Measurements from ENCODE around the gene SUPT3H. TPM values are rescaled to one million over a fixed set of nuclear protein-coding genes. Genes with fewer than 3 reads are reported as not detected.

SUPT3H gene
- polyA plus RNA-seq, 3 donors, result 22.1 to 24.9 (median 23.0) TPM

- no peak for DNase-seq (ENCODE audit: extremely low read depth in 1 of 11, low read depth in 9 of 11, low spot score in 4 of 11)
Observed at GRCh38 chr6:44854712-44855443, 522.9 kb downstream of the SUPT3H start.

- no peak for DNase-seq (ENCODE audit: extremely low read depth in 1 of 11, low read depth in 9 of 11, low spot score in 4 of 11)
Observed at GRCh38 chr6:44851176-44851575, 526.6 kb downstream of the SUPT3H start.

- no peak for DNase-seq (ENCODE audit: extremely low read depth in 1 of 11, low read depth in 9 of 11, low spot score in 4 of 11)
Observed at GRCh38 chr6:44850312-44850711, 527.4 kb downstream of the SUPT3H start.

GRCh38 chr6:44849806-44850205 lies 527.9 kb downstream of the SUPT3H start:
- DNase-seq (ENCODE audit: extremely low read depth in 1 of 11, low read depth in 9 of 11, low spot score in 4 of 11), result no peak

- DNase-seq (ENCODE audit: extremely low read depth in 1 of 11, low read depth in 9 of 11, low spot score in 4 of 11), result no peak
Observed at GRCh38 chr6:44843734-44844133, 534.0 kb downstream of the SUPT3H start.

- DNase-seq (ENCODE audit: extremely low read depth in 1 of 11, low read depth in 9 of 11, low spot score in 4 of 11), result no peak
Observed at GRCh38 chr6:44842616-44843015, 535.1 kb downstream of the SUPT3H start.

DNA sequence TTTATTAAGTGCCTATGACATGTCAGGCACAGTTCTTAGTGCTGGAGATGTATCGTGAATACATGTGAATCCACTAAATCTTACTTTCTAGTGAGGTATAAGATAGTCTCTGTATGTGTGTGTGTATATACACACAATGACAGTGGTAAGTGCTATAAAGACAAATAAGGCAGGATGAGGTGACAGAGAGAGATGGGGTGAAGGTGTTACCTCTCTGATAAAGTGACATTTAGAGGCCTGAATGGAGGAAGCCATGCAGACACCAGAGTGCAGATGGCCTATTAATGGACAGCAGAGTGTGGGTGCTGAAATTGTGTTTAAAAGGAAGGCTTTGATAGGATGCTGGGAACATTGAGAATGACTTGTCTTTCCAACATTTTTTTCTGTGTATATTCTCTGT lies 535.9 kb downstream of the SUPT3H start:
- no peak for DNase-seq (ENCODE audit: extremely low read depth in 1 of 11, low read depth in 9 of 11, low spot score in 4 of 11)

GRCh38 chr6:44837741-44838140 lies 540.0 kb downstream of the SUPT3H start:
- DNase-seq (ENCODE audit: extremely low read depth in 1 of 11, low read depth in 9 of 11, low spot score in 4 of 11), result no peak

DNA sequence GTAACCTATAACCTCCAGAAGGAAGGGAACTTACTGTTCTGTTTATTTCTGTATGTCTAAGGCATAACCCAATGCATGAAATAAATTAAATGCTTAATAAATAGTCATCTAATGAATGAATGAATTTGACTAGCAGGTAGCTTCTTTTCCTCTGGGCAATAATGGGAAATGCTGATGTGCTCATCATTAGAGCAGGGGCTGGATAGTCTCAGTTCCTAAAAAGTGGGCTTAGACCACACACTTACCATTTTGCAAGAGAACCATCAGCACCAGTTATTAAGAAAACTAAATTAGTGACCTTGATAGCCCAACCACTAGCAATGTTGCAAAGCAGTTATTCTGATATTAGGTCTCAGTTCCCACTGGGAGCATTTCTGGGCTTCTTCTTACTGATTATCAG lies 540.5 kb downstream of the SUPT3H start:
- no peak for DNase-seq (ENCODE audit: extremely low read depth in 1 of 11, low read depth in 9 of 11, low spot score in 4 of 11)

GRCh38 chr6:44833248-44833647 lies 544.5 kb downstream of the SUPT3H start:
- no peak for DNase-seq (ENCODE audit: extremely low read depth in 1 of 11, low read depth in 9 of 11, low spot score in 4 of 11)

DNA sequence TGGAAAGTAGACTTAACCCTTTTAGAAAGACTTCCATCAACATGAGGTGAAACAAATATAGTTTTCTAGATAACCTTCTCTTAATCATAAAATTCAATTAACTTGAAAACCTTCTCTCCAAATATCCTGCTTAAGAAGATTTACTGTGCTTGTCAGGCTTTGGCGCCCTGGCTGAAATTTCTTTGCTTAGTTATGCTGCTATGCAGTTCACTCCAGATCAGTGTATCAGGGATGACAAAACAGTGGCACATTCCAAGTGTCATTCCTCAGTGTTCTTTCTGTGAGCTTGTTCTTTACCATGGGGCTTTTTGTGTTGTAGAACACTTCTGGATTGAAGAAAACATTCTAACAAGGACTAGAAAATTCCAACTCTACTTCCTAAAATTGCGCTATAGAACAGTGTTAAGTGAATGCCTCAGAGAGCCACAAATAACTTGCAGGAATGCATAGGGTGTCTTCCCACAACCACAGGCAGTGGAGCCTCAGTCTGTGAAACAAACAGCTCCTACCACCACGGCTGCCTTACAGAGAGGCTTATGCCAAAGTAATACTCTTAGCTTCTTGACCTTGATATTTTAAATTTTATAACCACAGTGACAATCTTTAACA lies 546.6 kb downstream of the SUPT3H start:
- peak in 4 of 11 donors; percentile 3 to 24 (median 15) for DNase-seq (ENCODE audit: extremely low read depth in 1 of 11, low read depth in 9 of 11, low spot score in 4 of 11)

DNA sequence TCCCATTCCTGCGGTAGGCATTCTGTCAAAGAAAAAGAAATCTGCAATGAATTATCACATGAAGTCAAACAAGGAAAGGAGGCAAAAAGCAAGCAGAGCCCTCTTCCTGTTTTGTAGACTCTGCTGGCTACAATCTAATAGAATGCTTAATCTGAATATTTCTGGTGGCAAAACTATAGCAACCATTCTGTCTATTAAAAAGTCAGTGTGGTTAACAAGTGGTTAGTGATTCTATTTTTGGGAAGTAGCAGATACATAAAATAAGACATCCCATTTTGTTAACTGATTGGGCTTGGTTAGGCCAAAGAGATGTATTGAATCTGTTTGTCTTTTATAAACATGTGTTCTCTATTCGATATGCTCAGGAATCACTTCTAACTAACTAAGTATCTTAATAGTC lies 547.9 kb downstream of the SUPT3H start:
- no peak for DNase-seq (ENCODE audit: extremely low read depth in 1 of 11, low read depth in 9 of 11, low spot score in 4 of 11)

- no peak for DNase-seq (ENCODE audit: extremely low read depth in 1 of 11, low read depth in 9 of 11, low spot score in 4 of 11)
Observed at GRCh38 chr6:44828780-44829179, 549.0 kb downstream of the SUPT3H start.

GRCh38 chr6:44826025-44826676 lies 551.6 kb downstream of the SUPT3H start:
- no peak for DNase-seq (ENCODE audit: extremely low read depth in 1 of 11, low read depth in 9 of 11, low spot score in 4 of 11)

- no peak for DNase-seq (ENCODE audit: extremely low read depth in 1 of 11, low read depth in 9 of 11, low spot score in 4 of 11)
Observed at GRCh38 chr6:44825273-44825672, 552.5 kb downstream of the SUPT3H start.

DNA sequence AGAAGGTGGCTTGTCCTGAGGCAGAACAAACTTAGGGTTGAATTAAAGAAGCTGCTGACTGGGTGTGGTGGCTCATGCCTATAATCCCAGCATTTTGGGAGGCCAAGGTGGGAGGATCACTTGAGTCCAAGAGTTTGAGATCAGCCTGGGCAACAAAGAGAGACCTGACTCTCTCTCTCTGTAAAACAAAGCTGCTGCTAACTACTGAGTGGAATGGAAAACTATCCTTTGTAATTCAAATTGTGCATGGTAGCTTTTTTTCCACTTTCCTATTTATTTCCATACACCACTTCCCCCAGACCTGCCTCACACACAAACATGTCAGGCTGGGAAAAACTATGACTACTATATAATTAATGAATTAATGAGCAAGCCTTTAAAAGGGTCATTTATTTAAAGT lies 553.2 kb downstream of the SUPT3H start:
- no peak for DNase-seq (ENCODE audit: extremely low read depth in 1 of 11, low read depth in 9 of 11, low spot score in 4 of 11)

DNA sequence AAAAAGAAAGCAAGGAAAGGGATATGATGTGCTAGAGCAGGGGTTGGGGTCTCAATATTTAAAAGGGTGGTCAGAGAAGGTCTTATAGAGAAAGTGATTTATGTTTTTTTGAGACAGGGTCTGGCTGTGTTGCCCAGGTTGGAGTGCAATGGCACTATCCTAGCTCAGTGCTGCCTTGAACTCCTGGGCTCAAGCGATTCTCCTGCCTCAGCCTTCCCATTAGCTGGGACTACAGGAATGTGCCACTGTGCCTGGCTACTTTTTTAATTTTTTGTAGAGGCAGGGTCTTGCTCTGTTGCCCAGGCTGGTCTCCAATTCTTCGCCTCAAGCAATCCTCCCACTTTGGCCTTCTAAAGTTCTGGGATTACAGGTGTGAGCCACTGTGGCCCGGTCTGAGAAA lies 557.0 kb downstream of the SUPT3H start:
- no peak for DNase-seq (ENCODE audit: extremely low read depth in 1 of 11, low read depth in 9 of 11, low spot score in 4 of 11)

GRCh38 chr6:44820321-44820720 lies 557.4 kb downstream of the SUPT3H start:
- no peak for DNase-seq (ENCODE audit: extremely low read depth in 1 of 11, low read depth in 9 of 11, low spot score in 4 of 11)

DNA sequence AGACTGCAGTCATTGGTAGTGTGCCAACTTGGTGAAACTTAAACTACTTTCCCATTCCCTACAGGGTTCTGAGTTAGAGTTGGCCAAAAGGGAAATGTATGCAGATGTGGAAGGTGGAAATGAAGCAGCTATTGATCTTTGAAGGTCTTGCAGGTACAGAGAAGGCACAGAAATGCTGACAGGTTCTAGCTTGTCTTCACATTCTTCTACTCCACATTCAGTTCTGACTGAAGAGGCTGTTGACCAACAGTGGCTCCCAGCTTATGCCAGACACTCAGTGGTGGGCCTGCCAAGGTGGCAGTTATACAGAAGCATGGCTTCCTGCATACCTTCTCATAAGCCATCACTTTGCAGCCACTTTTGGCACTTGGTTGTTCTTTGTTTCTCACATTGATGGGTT lies 566.3 kb downstream of the SUPT3H start:
- no peak for DNase-seq (ENCODE audit: extremely low read depth in 1 of 11, low read depth in 9 of 11, low spot score in 4 of 11)

GRCh38 chr6:44809258-44809657 lies 568.5 kb downstream of the SUPT3H start:
- DNase-seq (ENCODE audit: extremely low read depth in 1 of 11, low read depth in 9 of 11, low spot score in 4 of 11), result no peak

All from renal cortex interstitium (tissue), 11 donors.